ENCODE results near the gene AP4B1. TPM values are rescaled to one million over a fixed set of nuclear protein-coding genes. Genes with fewer than 3 reads are reported as not detected.

AP4B1 gene
- total RNA-seq, 1 donor from 2014 or later = 9.8 TPM

DNA sequence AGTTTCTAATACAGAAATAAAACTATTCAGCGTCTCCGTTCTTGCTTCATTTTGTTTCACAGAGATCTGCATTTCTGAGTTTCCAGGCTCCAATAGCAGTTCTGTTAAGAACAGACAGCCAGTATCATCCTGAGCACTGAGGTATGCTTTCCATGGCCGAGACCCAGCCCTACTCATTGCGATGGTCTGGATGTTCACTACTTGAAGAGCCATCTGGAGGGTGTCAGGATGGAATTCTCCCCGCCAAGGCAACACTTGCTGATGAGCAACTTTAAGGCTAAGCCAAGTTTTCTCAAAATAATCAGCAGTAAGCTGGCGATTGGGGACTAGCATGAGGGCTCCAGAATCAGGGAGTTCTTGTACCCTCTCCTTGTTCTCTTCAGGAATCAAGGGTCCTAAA is 9.5 kb downstream of the AP4B1 start:
- TF ChIP-seq, protein P1, sequence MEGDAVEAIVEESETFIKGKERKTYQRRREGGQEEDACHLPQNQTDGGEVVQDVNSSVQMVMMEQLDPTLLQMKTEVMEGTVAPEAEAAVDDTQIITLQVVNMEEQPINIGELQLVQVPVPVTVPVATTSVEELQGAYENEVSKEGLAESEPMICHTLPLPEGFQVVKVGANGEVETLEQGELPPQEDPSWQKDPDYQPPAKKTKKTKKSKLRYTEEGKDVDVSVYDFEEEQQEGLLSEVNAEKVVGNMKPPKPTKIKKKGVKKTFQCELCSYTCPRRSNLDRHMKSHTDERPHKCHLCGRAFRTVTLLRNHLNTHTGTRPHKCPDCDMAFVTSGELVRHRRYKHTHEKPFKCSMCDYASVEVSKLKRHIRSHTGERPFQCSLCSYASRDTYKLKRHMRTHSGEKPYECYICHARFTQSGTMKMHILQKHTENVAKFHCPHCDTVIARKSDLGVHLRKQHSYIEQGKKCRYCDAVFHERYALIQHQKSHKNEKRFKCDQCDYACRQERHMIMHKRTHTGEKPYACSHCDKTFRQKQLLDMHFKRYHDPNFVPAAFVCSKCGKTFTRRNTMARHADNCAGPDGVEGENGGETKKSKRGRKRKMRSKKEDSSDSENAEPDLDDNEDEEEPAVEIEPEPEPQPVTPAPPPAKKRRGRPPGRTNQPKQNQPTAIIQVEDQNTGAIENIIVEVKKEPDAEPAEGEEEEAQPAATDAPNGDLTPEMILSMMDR (conservative IDR thresholded peaks at IDR 0.05; ENCODE audit: low read depth, low read length) = no peak
- no peak for DNase-seq (ENCODE audit: low read depth)

DNA sequence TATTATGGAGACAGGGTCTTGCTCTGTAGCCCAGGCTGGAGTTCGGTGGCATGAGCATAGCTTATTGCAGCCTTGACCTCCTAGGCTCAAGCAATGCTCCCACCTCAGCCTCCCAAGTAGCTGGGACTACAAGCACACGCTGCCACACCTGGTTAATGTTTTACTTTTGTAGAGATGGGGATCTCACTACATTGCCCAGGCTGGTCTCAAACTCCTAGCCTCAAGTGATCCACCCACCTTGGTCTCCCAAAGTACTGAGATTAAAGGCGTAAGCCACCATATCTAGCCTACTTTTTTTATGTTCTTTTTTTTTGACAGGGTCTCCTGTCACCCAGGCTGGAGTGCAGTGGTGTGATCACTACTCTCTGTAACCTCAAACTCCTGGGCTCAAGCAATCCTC is 11.3 kb downstream of the AP4B1 start:
- H3K4me3 ChIP-seq (ENCODE audit: low read depth, low read length) = no peak overlapping the region
- TF ChIP-seq, protein P1 (conservative IDR thresholded peaks at IDR 0.05; ENCODE audit: low read depth, low read length) = no peak
- DNase-seq (ENCODE audit: low read depth) = no peak

More for the DNA sequence above, 9.5 kb downstream of the AP4B1 start:
- H3K4me3 ChIP-seq (ENCODE audit: low read depth, low read length) = no peak overlapping the region

DNA sequence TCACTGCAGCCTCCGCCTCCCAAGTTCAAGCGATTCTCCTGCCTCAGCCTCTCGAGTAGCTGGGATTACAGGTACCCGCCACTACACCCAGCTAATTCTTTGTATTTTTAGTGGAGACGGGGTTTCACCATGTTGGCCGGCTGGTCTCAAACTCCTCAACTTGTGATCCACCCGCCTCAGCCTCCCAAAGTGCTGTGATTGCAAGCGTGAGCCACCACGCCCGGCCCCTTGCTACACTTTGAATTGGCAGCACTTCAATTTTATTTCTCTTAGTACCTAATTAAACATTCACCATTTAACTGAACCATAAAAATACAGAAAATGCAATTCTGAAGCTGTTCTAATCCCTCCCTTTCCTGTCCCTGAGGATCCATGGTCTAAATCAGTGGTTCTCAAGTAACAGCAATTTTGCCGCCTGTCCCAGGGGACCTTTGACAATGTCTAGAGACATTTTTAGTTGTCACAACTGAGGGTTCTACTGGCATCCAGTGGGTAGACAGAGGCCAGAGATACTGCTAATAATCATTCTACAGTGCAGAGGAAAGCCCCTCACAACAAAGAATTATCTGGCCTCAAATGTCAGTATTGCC is 12.9 kb downstream of the AP4B1 start:
- TF ChIP-seq, protein P1 (conservative IDR thresholded peaks at IDR 0.05; ENCODE audit: low read depth, low read length) = no peak
- no peak overlapping the region for H3K4me3 ChIP-seq (ENCODE audit: low read depth, low read length)
- DNase-seq (ENCODE audit: low read depth) = no peak

DNA sequence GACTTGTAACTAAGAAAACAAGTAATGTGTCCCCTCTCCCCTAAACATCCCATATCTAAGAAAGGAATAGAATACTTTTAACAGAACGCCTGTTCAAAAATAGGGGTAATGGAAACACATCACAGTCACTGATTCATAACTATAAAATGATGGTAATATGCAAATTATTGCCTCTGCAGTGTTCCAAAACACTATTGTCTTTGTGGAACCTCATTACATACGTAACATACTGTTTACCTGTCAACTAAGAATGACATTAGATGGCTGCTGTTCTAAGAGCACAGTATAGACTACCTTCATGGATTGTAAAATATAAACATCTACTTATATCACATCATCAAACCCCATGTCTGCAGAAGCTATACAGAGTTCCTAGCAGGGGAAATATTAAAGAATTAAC is 13.8 kb downstream of the AP4B1 start:
- H3K4me3 ChIP-seq (ENCODE audit: low read depth, low read length) = no peak overlapping the region
- DNase-seq (ENCODE audit: low read depth) = no peak
- TF ChIP-seq, protein P1 (conservative IDR thresholded peaks at IDR 0.05; ENCODE audit: low read depth, low read length) = no peak

DNA sequence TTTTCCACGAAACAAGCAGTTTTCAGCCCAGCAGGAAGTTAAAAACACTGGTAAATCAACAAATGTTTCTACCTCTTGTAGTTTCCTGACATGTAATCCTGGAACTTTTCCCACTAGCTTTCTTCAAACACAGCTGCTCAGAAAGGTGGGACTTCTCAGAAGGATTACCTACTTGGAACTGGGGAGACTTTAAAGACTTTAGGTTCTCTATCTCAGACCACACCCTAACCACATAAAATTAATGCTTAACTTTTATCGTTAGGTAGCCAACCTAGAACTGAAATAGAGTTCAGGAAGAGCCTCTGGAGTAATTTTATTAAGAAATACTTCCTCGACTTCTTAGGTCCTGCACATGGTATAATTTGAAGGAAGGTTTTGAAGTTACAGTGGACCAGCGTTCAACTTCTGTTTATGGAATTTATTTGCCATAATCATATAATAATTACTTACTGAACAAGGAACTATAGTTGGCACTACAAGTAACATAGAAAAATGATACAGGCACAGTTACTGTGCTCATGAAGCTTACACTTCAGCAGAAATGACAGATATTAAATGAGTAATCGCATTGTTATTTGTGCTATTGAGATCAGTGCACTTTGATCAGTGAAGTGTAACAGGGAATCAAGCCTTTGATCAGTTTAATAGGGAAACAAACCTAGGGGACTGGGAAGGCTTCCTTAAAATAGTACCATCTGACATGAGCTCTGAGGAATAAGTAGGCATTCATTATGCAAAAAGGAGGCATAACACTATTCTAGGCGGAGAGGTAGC is 17.0 kb downstream of the AP4B1 start, which contains the start of gene BCL2L15:
TSS of gene BCL2L15 (minus strand) at position 180 of the 774 bp plus-strand sequence. CDS start 206 bp downstream, outside the sequence.
- no peak within 1 kb of the TSS for H3K4me3 ChIP-seq (ENCODE audit: low read depth, low read length)
- TF ChIP-seq, protein P1 (conservative IDR thresholded peaks at IDR 0.05; ENCODE audit: low read depth, low read length) = no peak
- DNase-seq (ENCODE audit: low read depth) = peak; percentile 56

DNA sequence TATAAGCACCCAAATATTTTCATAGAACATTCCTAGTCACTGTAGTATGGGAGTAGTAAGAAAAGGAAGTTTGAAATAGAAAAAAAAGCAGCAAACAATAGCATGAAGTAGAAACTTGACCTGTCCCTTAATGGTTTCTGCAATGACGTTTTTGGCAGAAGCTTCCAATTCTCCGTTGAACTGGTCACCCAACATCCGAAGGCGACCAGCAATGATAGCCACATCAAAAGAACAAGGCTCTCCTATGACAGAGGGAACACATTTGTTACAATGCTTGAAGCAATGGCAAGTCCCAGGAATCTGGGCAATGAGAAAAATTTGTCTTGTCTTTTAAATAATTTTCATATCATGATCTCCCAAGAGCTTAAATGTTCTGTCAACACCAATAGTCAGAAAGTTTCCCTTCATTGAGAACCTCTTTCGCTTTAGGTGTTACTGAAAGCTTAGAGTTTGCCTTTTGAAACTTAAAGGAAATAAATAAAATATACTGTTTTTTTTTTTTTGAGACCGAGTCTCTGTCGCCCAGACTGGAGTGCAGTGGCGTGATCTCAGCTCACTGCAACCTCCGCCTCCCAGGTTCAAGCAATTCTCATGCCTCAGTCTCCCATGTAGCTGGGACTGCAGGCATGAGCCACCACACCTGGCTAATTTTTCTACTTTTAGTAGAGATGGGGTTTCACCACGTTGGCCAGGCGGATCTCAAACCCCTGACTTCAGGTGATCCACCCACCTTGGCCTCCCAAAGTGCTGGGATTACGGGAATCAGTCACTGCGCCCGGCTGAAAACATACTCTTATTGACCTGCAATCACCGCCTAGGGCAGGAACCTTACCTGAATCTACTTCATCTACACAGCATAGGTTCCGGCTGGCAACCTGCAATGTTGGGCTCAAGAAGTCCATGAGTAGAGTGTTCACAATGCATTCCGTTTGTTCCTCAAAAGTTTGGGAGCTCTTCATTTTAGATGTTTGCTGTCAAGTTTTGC is 17.9 kb downstream of the AP4B1 start:
- TF ChIP-seq, protein P1 (conservative IDR thresholded peaks at IDR 0.05; ENCODE audit: low read depth, low read length) = no peak
- no peak overlapping the region for H3K4me3 ChIP-seq (ENCODE audit: low read depth, low read length)
- DNase-seq (ENCODE audit: low read depth) = no peak
